Neural cell (in vitro differentiated cells): ENCODE results near the gene RINT1.

ENCODE experiments used
- CTCF ChIP-seq: fragments of 450-650 bp; IDR thresholded peaks from 2 replicates; pipeline ENCODE4 v1.5.1; 2014; ENCODE audit warnings: antibody characterized with exemption, mild to moderate bottlenecking, moderate library complexity; ENCODE audit not compliant: poor library complexity, severe bottlenecking
- EP300 ChIP-seq: fragments of 450-650 bp; conservative IDR thresholded peaks from 2 replicates; pipeline ENCODE4 v1.6.1; 2014; ENCODE audit warnings: antibody characterized with exemption, mild to moderate bottlenecking, moderate library complexity; ENCODE audit not compliant: poor library complexity, severe bottlenecking
- EZH2 ChIP-seq: fragments of 200-600, 300-800 bp; shearing (Covaris generic), sonication (generic); IDR thresholded peaks from 2 replicates; pipeline ENCODE4 v1.6.1; 2014; ENCODE audit warnings: antibody characterized with exemption, low read length, borderline replicate concordance, mild to moderate bottlenecking; ENCODE audit not compliant: insufficient read depth, poor library complexity, severe bottlenecking
- MXI1 ChIP-seq: fragments of 450-650 bp; conservative IDR thresholded peaks from 2 replicates; pipeline ENCODE4 v1.6.1; 2014; ENCODE audit warnings: antibody characterized with exemption, mild to moderate bottlenecking; ENCODE audit not compliant: poor library complexity, severe bottlenecking
- POLR2AphosphoS5 ChIP-seq: IDR thresholded peaks from 2 replicates; pipeline ENCODE4 v1.6.1; 2012
- RAD21 ChIP-seq: fragments of 450-650 bp; conservative IDR thresholded peaks from 2 replicates; pipeline ENCODE4 v1.6.1; 2014; ENCODE audit warnings: antibody characterized with exemption, mild to moderate bottlenecking, moderate library complexity

- TF ChIP-seq POLR2AphosphoS5 (no peak), CTCF (no peak), RAD21 (no peak), EZH2 (no peak), EP300 (no peak), MXI1 (no peak)
Measured at GRCh38 chr7:105585850-105586500, 54.0 kb downstream of the RINT1 start.
